Measurements from ENCODE around the gene TNK2.

GRCh38 chr3:195908694-195909581, 587 bp upstream of the TNK2 start:
- TF ChIP-seq CTCF (IDR thresholded peaks at IDR 0.05) (no peak), POLR2A (IDR thresholded peaks at IDR 0.05) (no peak)
